IMR-90 (cell line): ENCODE results near the gene LARP1B. TPM values are rescaled to one million over a fixed set of nuclear protein-coding genes. Genes with fewer than 3 reads are reported as not detected.

Experiments used
- ATAC-seq: fragments of 200-7000 bp; cut with Tn5 transposase; 2 replicates; pipeline ENCODE4 v1.9.1; 2020; ENCODE audit warnings: low read depth, mild to moderate bottlenecking, moderate library complexity
- BruUV-seq: library from RNA; stranded (reverse); fragments of 400-500 nt; replicated peaks from 2 replicates; lab custom pipeline; 2021; lab: Mats Ljungman, UMichigan
- CTCF ChIA-PET: fragments of 300-600 bp; formaldehyde crosslinking; extraction: SDS; loops from one replicate; lab custom pipeline; 2021; ENCODE audit warnings: antibody characterized with exemption; lab: Yijun Ruan, JAX
- POLR2A ChIA-PET: fragments of 300-600 bp; sonication (Branson Sonifier 250); formaldehyde crosslinking; loops from one replicate; lab custom pipeline; 2022; ENCODE audit warnings: antibody characterized with exemption; ENCODE audit not compliant: unreplicated experiment; lab: Charles Lee
- DNase-seq: peaks from one replicate; pipeline ENCODE4 v3.0.0; 2013
- H2AFZ ChIP-seq: replicated peaks from 2 replicates; pipeline ENCODE3; 2013; ENCODE audit warnings: low read length, mild to moderate bottlenecking; ENCODE audit not compliant: poor library complexity
- H2AK5ac ChIP-seq: 2 replicates; pipeline ENCODE4 v1.6.1; 2013; ENCODE audit warnings: low read depth, low read length, inconsistent platforms
- H2AK9ac ChIP-seq: replicated peaks from 2 replicates; pipeline ENCODE3; 2013; ENCODE audit warnings: mild to moderate bottlenecking, low read depth, low read length, moderate library complexity; ENCODE audit not compliant: poor library complexity
- H2BK120ac ChIP-seq: 2 replicates; pipeline ENCODE4 v1.6.1; 2013; ENCODE audit warnings: low read depth, low read length, inconsistent platforms
- H2BK15ac ChIP-seq: 3 replicates; pipeline ENCODE4 v1.6.1; 2013; ENCODE audit warnings: low read depth, low read length, inconsistent platforms
- H2BK20ac ChIP-seq: 2 replicates; pipeline ENCODE4 v1.6.1; 2013; ENCODE audit warnings: low read depth, mild to moderate bottlenecking, inconsistent platforms, low read length, moderate library complexity
- H2BK5ac ChIP-seq: 2 replicates; pipeline ENCODE4 v1.6.1; 2013; ENCODE audit warnings: mild to moderate bottlenecking, low read depth, low read length, inconsistent platforms; ENCODE audit not compliant: poor library complexity, severe bottlenecking
- H3K14ac ChIP-seq: replicated peaks from 2 replicates; pipeline ENCODE4 v1.6.1; 2013; ENCODE audit warnings: low read depth, low read length, inconsistent platforms
- H3K18ac ChIP-seq: 2 replicates; pipeline ENCODE4 v1.6.1; 2013; ENCODE audit warnings: low read depth, low read length, control low read depth
- H3K23ac ChIP-seq: 2 replicates; pipeline ENCODE4 v1.6.1; 2013; ENCODE audit warnings: low read depth, low read length, inconsistent platforms
- H3K27ac ChIP-seq: 2 replicates; pipeline ENCODE4 v1.5.1; 2013; ENCODE audit warnings: mild to moderate bottlenecking, control low read depth, low read length; ENCODE audit not compliant: insufficient read depth
- H3K27me3 ChIP-seq: 2 replicates; pipeline ENCODE4 v1.6.1; 2013; ENCODE audit warnings: low read length; ENCODE audit not compliant: control insufficient read depth, insufficient read depth
- H3K36me3 ChIP-seq: 2 replicates; pipeline ENCODE4 v1.6.1; 2013; ENCODE audit warnings: low read length, mixed read lengths; ENCODE audit not compliant: control insufficient read depth, insufficient read depth
- H3K4ac ChIP-seq: 2 replicates; pipeline ENCODE4 v1.6.1; 2013; ENCODE audit warnings: low read depth, low read length, inconsistent platforms
- H3K4me1 ChIP-seq: 2 replicates; pipeline ENCODE4 v1.6.1; 2013; ENCODE audit warnings: low read length, mixed read lengths; ENCODE audit not compliant: control insufficient read depth, insufficient read depth
- H3K4me2 ChIP-seq: 2 replicates; pipeline ENCODE4 v1.6.1; 2013; ENCODE audit warnings: low read depth, mild to moderate bottlenecking, control low read depth, low read length, moderate library complexity
- H3K4me3 ChIP-seq: 2 replicates; pipeline ENCODE4 v1.5.1; 2013; ENCODE audit warnings: low read depth, mild to moderate bottlenecking, control low read depth, low read length, moderate library complexity; ENCODE audit not compliant: insufficient read depth
- H3K56ac ChIP-seq: 2 replicates; pipeline ENCODE4 v1.6.1; 2013; ENCODE audit warnings: low read length, inconsistent platforms; ENCODE audit not compliant: insufficient read depth; ENCODE audit errors: extremely low read depth
- H3K79me1 ChIP-seq, 2 experiments: 2 replicates each; pipeline ENCODE4 v1.6.1; 2013; ENCODE audit warnings: low read length in 2 of 2, inconsistent platforms in 1 of 2, low read depth in 1 of 2
- H3K9ac ChIP-seq: 2 replicates; pipeline ENCODE4 v1.6.1; 2013; ENCODE audit warnings: low read depth, low read length, control low read depth
- H3K9me1 ChIP-seq: 2 replicates; pipeline ENCODE4 v1.6.1; 2013; ENCODE audit warnings: low read length, inconsistent platforms; ENCODE audit not compliant: insufficient read depth
- H3K9me3 ChIP-seq: 2 replicates; pipeline ENCODE4 v1.6.1; 2013; ENCODE audit warnings: low read length; ENCODE audit not compliant: control insufficient read depth, insufficient read depth
- H4K20me1 ChIP-seq: 2 replicates; pipeline ENCODE4 v1.6.1; 2013; ENCODE audit warnings: low read length, inconsistent platforms; ENCODE audit not compliant: insufficient read depth
- H4K5ac ChIP-seq: 2 replicates; pipeline ENCODE4 v1.6.1; 2013; ENCODE audit warnings: mild to moderate bottlenecking, low read depth, low read length, control low read depth
- H4K8ac ChIP-seq, 2 experiments: 2 replicates each; pipeline ENCODE4 v1.6.1; 2013; ENCODE audit warnings: low read depth in 2 of 2, low read length in 2 of 2, control low read depth in 1 of 2, inconsistent platforms in 1 of 2
- H4K91ac ChIP-seq: 2 replicates; pipeline ENCODE4 v1.6.1; 2013; ENCODE audit warnings: low read depth, low read length, inconsistent platforms; ENCODE audit not compliant: insufficient read depth
- CEBPB ChIP-seq: IDR thresholded peaks from 2 replicates; pipeline ENCODE4 v1.6.1; 2012; ENCODE audit warnings: low read depth, low read length, improper control_type of control experiment
- FOS ChIP-seq: fragments of 150-350 bp; IDR thresholded peaks from 2 replicates; pipeline ENCODE4 v1.6.1; 2016; ENCODE audit warnings: low read depth, low read length
- MAFK ChIP-seq: IDR thresholded peaks from 2 replicates; pipeline ENCODE4 v1.6.1; 2012; ENCODE audit warnings: low read depth, low read length, improper control_type of control experiment
- MAZ ChIP-seq: IDR thresholded peaks from 2 replicates; pipeline ENCODE4 v1.6.1; 2012; ENCODE audit warnings: low read depth, mild to moderate bottlenecking, low read length, improper control_type of control experiment, moderate library complexity, borderline replicate concordance
- MXI1 ChIP-seq: IDR thresholded peaks from 2 replicates; pipeline ENCODE4 v1.6.1; 2012; ENCODE audit warnings: low read depth, mild to moderate bottlenecking, low read length, moderate library complexity, borderline replicate concordance
- NFE2L2 ChIP-seq: fragments of 150-350 bp; IDR thresholded peaks from 2 replicates; pipeline ENCODE4 v1.6.1; 2016; ENCODE audit warnings: low read depth, mild to moderate bottlenecking, low read length
- POLR2A ChIP-seq: IDR thresholded peaks from 2 replicates; pipeline ENCODE4 v1.6.1; 2012; ENCODE audit warnings: mild to moderate bottlenecking, low read depth, low read length
- RAD21 ChIP-seq: IDR thresholded peaks from 2 replicates; pipeline ENCODE4 v1.6.1; 2012; ENCODE audit warnings: low read length, improper control_type of control experiment
- RCOR1 ChIP-seq: IDR thresholded peaks from 2 replicates; pipeline ENCODE4 v1.6.1; 2012; ENCODE audit warnings: mild to moderate bottlenecking, low read length, improper control_type of control experiment; ENCODE audit not compliant: insufficient replicate concordance
- RFX5 ChIP-seq: IDR thresholded peaks from 2 replicates; pipeline ENCODE4 v1.8.0; 2012; ENCODE audit warnings: low read depth, mild to moderate bottlenecking, low read length, moderate library complexity
- SMC3 ChIP-seq: fragments of 150-350 bp; IDR thresholded peaks from 2 replicates; pipeline ENCODE4 v1.6.1; 2016; ENCODE audit warnings: low read depth, mild to moderate bottlenecking, antibody characterized with exemption, low read length, moderate library complexity
- USF2 ChIP-seq: fragments of 150-350 bp; IDR thresholded peaks from 2 replicates; pipeline ENCODE4 v1.6.1; 2017; ENCODE audit warnings: mild to moderate bottlenecking, antibody characterized with exemption, low read length, low read depth
- dilution Hi-C: fragments of 300-500 bp; cut with HindIII; formaldehyde crosslinking; loops from one replicate; pipeline ENCODE4 v1.14.3; 2018; ENCODE audit warnings: low sequenced_read_pairs; ENCODE audit not compliant: unreplicated experiment
- in situ Hi-C: fragments of 300-500 bp; cut with MboI; formaldehyde crosslinking; loops from 3 replicates; pipeline ENCODE4 v1.14.3; 2019; ENCODE audit warnings: low sequenced_read_pairs, inconsistent platforms, mixed read lengths
- intact Hi-C: fragments of 100-400 bp; cut with micrococcal nuclease; formaldehyde crosslinking; loops from 2 replicates; pipeline ENCODE4 v1.10.0; 2022
- polyA plus RNA-seq, 3 experiments: library from polyadenylated mRNA; depleted of rRNA; stranded (reverse); fragments of >200 nt; gene quantifications; 2 replicates each; pipeline ENCODE4 v1.2.3, GENCODE V29; 2012; ENCODE audit warnings: low replicate concordance in 1 of 3
- total RNA-seq: library from RNA; depleted of rRNA; stranded (reverse); fragments of >200 nt; gene quantifications from 2 replicates; pipeline ENCODE4 v1.2.3, GENCODE V29; 2012

LARP1B gene
- total and polyA plus RNA-seq, 2 of the 4 experiments (the other 2 are of a cell fraction) = 8.8 to 11.1 TPM

GRCh38 chr4:128025319-128025718 lies 35.8 kb upstream of the LARP1B start:
- Histone ChIP-seq H3K4me2 (no peak overlapping the region), H3K36me3 (peaks cover 19% of the 10 kb centered on the region), H4K8ac (no peak overlapping the region), H2BK120ac (no peak overlapping the region), H3K27me3 (no peaks in the 10 kb centered on the region), H2BK5ac (no peak overlapping the region), H3K27ac (no peak overlapping the region), H3K4me3 (no peak overlapping the region), H4K5ac (no peak overlapping the region), H3K9ac (no peak overlapping the region), H2AK5ac (no peak overlapping the region), H3K4ac (no peak overlapping the region), H2AK9ac (no peak overlapping the region), H2BK15ac (no peak overlapping the region), H2BK20ac (no peak overlapping the region), H2AFZ (no peak overlapping the region), H3K4me1 (no peaks in the 10 kb centered on the region), H3K56ac (no peak overlapping the region), H4K91ac (no peak overlapping the region), H3K18ac (no peak overlapping the region), H4K20me1 (no peaks in the 10 kb centered on the region), H3K23ac (no peak overlapping the region), H3K9me3 (no peaks in the 10 kb centered on the region), H3K14ac (no peak overlapping the region), H3K9me1 (no peaks in the 10 kb centered on the region; the same call in 1 of the 2 replicates), H3K79me1 (no peaks in the 10 kb centered on the region)
- no peak for ATAC-seq
- in situ Hi-C loops (no loop called here), dilution Hi-C loops (no loop called here), intact Hi-C loops (no loop called here)
- no peak for DNase-seq
- ChIA-PET POLR2A (no interaction called here), CTCF (no interaction called here)
- TF ChIP-seq USF2 (no peak), SMC3 (no peak), FOS (no peak), MAZ (no peak), RCOR1 (no peak), RFX5 (no peak), CEBPB (no peak), NFE2L2 (no peak), MXI1 (no peak), POLR2A (no peak), RAD21 (no peak), MAFK (no peak)
- BruUV-seq = no TSS peak
